Right lobe of liver (tissue), 4 donors: ENCODE results near the gene HSPG2.

Experiments used
- CTCF ChIP-seq, 4 donors: fragments of 200-600 bp in 3 of 4; fragments of 450-650 bp in 1 of 4; IDR thresholded peaks; one replicate each; pipeline versions ENCODE4 v1.5.1 to v1.8.0; 2016 to 2022; ENCODE audit warnings: antibody characterized with exemption in 4 of 4, mild to moderate bottlenecking in 2 of 4
- POLR2A ChIP-seq: fragments of 450-650 bp; IDR thresholded peaks from one replicate; pipeline ENCODE4 v1.6.1; 2017; ENCODE audit warnings: antibody characterized with exemption, mild to moderate bottlenecking
- donor health status: DM: no; HTN: no; CAD: no.
- donor health status: DM: no; HTN: no; CAD: no.
- donor health status: DM: no; HTN: yes; CAD: no.

- TF ChIP-seq CTCF (IDR thresholded peaks at IDR 0.05) (no peak), POLR2A (no peak)
Measured at GRCh38 chr1:21935393-21935804, 1.7 kb downstream of the HSPG2 start.
